Bronchial epithelial cell (primary cell): ENCODE measurements around the gene BMPR2. TPM values are rescaled to one million over a fixed set of nuclear protein-coding genes. Genes with fewer than 3 reads are reported as not detected.

Experiments used
- DNase-seq: peaks from one replicate; pipeline ENCODE4 v3.0.0-alpha.2; 2010; ENCODE audit warnings: low read depth
- FAIRE-seq: peaks from 2 replicates; lab custom pipeline; 2011; peaks lifted over from hg19 to GRCh38; lab: Jason Lieb, UNC
- H3K27me3 ChIP-seq: 2 replicates; pipeline ENCODE4 v1.5.1; 2011; ENCODE audit warnings: low read length; ENCODE audit not compliant: control insufficient read depth, insufficient read depth
- H3K36me3 ChIP-seq: 2 replicates; pipeline ENCODE4 v1.5.1; 2011; ENCODE audit warnings: low read length; ENCODE audit not compliant: control insufficient read depth, insufficient read depth
- H3K4me3 ChIP-seq: 2 replicates; pipeline ENCODE4 v1.5.1; 2011; ENCODE audit warnings: mild to moderate bottlenecking, low read depth, low read length, control low read depth
- CTCF ChIP-seq: IDR thresholded peaks from 2 replicates; pipeline ENCODE4 v1.5.1; 2011; ENCODE audit warnings: mild to moderate bottlenecking, moderate library complexity, low read length, control low read depth, inconsistent platforms; ENCODE audit not compliant: insufficient read depth, severe bottlenecking
- total RNA-seq: library from RNA; depleted of rRNA; stranded (reverse); fragments of >200 nt; gene quantifications from 2 replicates; pipeline ENCODE4 v1.2.1, GENCODE V29; 2014

BMPR2 gene
- total RNA-seq, 1 donor from 2014 or later, result 6.3 TPM

DNA sequence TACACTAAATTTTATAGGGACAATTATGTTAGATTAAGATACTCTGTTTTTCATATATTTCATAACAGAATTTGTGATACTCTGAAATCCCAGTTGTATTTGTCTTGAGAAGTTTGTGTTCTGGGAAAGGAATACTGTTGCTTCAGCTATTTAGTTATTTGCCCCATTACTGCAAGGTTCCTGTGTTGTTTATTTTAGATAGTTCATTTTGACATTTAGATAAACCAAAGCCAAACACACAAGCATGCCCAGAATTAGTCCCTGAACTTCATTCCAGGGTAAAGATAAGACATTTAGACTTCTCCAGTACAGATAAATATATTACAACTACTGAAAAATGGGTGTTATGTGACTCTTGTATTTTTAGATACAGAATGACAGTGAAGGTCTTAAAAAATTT, 74.7 kb downstream of the BMPR2 start:
- FAIRE-seq (no peak), DNase-seq (no peak)
- no peaks in the 10 kb centered on the region for H3K36me3 ChIP-seq
- no peak overlapping the region for H3K4me3 ChIP-seq
- TF ChIP-seq CTCF, result no peak
- H3K27me3 ChIP-seq, result no peaks in the 10 kb centered on the region

DNA sequence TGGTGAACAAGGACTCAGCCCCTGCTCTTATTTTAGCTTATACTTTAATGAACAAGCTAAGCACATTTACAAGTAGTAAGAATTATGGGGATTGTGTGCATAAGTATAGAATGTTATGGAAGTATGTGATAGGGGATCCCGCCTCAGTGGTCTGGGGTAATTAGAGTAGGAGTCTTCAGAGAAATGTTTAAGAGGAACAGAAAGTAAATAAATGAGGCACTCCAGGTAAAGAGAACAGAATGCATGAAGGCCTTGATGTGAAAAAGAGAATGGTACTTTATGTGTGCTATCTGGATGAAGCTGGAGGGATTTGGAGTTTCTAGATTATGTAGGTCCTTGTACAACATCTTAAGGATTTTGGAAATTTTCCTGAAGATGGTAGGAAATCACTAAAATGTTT, 76.6 kb downstream of the BMPR2 start:
- no peak for FAIRE-seq
- H3K36me3 ChIP-seq, result no peaks in the 10 kb centered on the region
- no peak for DNase-seq
- no peak overlapping the region for H3K4me3 ChIP-seq
- no peaks in the 10 kb centered on the region for H3K27me3 ChIP-seq
- TF ChIP-seq CTCF, result no peak

DNA sequence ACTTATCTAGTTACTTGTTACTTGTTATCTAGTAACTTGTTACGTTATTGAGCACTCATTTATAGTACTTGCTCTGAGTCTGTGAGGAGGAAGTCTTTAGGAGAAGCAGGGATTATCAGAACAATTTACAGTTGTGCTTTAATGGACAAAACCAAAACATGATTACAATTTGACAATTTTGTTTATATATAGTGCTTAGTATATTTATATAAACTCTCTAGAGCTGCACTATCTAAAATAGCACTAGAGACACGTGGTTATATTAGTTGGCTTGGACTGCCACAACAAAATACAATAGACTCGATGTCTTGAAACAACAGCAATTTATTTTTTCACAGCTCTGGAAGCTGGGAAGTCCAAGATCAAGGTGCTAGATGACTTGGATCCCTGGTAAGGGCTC, 78.4 kb downstream of the BMPR2 start:
- Histone ChIP-seq H3K27me3 (no peaks in the 10 kb centered on the region), H3K36me3 (no peaks in the 10 kb centered on the region), H3K4me3 (no peak overlapping the region)
- no peak for FAIRE-seq
- no peak for TF ChIP-seq CTCF
- DNase-seq, result no peak

- Histone ChIP-seq H3K27me3 (no peaks in the 10 kb centered on the region), H3K4me3 (no peak overlapping the region), H3K36me3 (no peaks in the 10 kb centered on the region)
- TF ChIP-seq CTCF, result no peak
- DNase-seq (no peak), FAIRE-seq (no peak)
Measured at GRCh38 chr2:202455114-202455513, 79.0 kb downstream of the BMPR2 start.

GRCh38 chr2:202460119-202460518, 84.0 kb downstream of the BMPR2 start:
- no peak for TF ChIP-seq CTCF
- no peak for FAIRE-seq

GRCh38 chr2:202479090-202479489, 103.0 kb downstream of the BMPR2 start:
- no peak for FAIRE-seq
- no peak overlapping the region for H3K4me3 ChIP-seq
- H3K27me3 ChIP-seq, result no peaks in the 10 kb centered on the region
- no peaks in the 10 kb centered on the region for H3K36me3 ChIP-seq
- TF ChIP-seq CTCF, result no peak
- no peak for DNase-seq

More at GRCh38 chr2:202460119-202460518, 84.0 kb downstream of the BMPR2 start:
- Histone ChIP-seq H3K4me3 (no peak overlapping the region), H3K36me3 (no peaks in the 10 kb centered on the region), H3K27me3 (no peaks in the 10 kb centered on the region)
- no peak for DNase-seq
